ENCODE data around the gene LYZ.

LYZ gene

GRCh38 chr12:69396041-69396440 lies 47.9 kb downstream of the LYZ start:
- TF ChIP-seq CTCF (IDR thresholded peaks at IDR 0.05; ENCODE audit: low read length) (no peak), EZH2 (IDR thresholded peaks at IDR 0.05; ENCODE audit: borderline replicate concordance, low read length) (no peak)
- H3K4me3 ChIP-seq (ENCODE audit: low read depth, low read length, poor library complexity, severe bottlenecking), result no peak overlapping the region

DNA sequence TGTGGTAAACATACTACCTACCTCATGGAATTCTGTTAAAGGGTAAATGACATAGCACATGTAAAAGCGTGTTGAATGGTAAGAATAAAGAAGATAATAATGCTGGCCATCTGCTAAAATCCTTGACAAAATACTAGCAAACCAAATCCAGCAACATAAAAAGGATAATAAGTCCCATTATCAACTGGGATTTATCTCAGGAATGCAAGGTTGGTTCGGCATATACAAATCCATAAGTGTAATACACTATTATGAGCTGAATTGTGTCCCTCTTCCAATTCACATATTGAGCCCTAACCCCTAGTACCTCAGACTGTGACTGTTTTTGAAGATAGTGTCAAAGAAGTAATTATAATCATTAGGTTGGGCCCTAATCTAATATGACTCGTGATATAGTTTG lies 48.8 kb downstream of the LYZ start:
- H3K4me2 ChIP-seq (ENCODE audit: low read length), result no peak overlapping the region
- H3K4me3 ChIP-seq (ENCODE audit: low read depth, low read length, poor library complexity, severe bottlenecking), result no peak overlapping the region
- no peak overlapping the region for H2AFZ ChIP-seq (ENCODE audit: low read length)
- no peaks in the 10 kb centered on the region for H3K4me1 ChIP-seq (ENCODE audit: insufficient read depth, low read length, severe bottlenecking)
- no peaks in the 10 kb centered on the region for H3K9me2 ChIP-seq (ENCODE audit: low read depth, low read length)
- no peak overlapping the region for H3K9ac ChIP-seq (ENCODE audit: low read length)
- H3K9me3 ChIP-seq (ENCODE audit: low read length), result peaks cover 8% of the 10 kb centered on the region; the same call in 1 of the 2 replicates
- H3F3A ChIP-seq (ENCODE audit: insufficient read depth, low read length), result no peaks in the 10 kb centered on the region
- H4K20me1 ChIP-seq (ENCODE audit: insufficient read depth, low read length), result no peaks in the 10 kb centered on the region
- H3K27ac ChIP-seq (ENCODE audit: low read depth, low read length, poor library complexity, severe bottlenecking), result no peak overlapping the region
- H3K36me3 ChIP-seq (ENCODE audit: insufficient read depth, low read length), result peaks cover 42% of the 10 kb centered on the region
- TF ChIP-seq CTCF (IDR thresholded peaks at IDR 0.05; ENCODE audit: low read length) (no peak), EZH2 (IDR thresholded peaks at IDR 0.05; ENCODE audit: borderline replicate concordance, low read length) (no peak)
- no peaks in the 10 kb centered on the region for H3K79me2 ChIP-seq (ENCODE audit: insufficient read depth, low read length)
- no peaks in the 10 kb centered on the region for H3K27me3 ChIP-seq (ENCODE audit: insufficient read depth, low read length)

More at GRCh38 chr12:69396041-69396440, 47.9 kb downstream of the LYZ start:
- no peak overlapping the region for H3K4me2 ChIP-seq (ENCODE audit: low read length)
- H3K27me3 ChIP-seq (ENCODE audit: insufficient read depth, low read length), result no peaks in the 10 kb centered on the region
- no peaks in the 10 kb centered on the region for H3K4me1 ChIP-seq (ENCODE audit: insufficient read depth, low read length, severe bottlenecking)
- H3K9me2 ChIP-seq (ENCODE audit: low read depth, low read length), result no peaks in the 10 kb centered on the region
- H4K20me1 ChIP-seq (ENCODE audit: insufficient read depth, low read length), result no peaks in the 10 kb centered on the region
- H2AFZ ChIP-seq (ENCODE audit: low read length), result no peak overlapping the region
- peaks cover 52% of the 10 kb centered on the region for H3K36me3 ChIP-seq (ENCODE audit: insufficient read depth, low read length)
- H3K9ac ChIP-seq (ENCODE audit: low read length), result no peak overlapping the region
- peaks cover 8% of the 10 kb centered on the region; the same call in 1 of the 2 replicates for H3K9me3 ChIP-seq (ENCODE audit: low read length)
- H3K27ac ChIP-seq (ENCODE audit: low read depth, low read length, poor library complexity, severe bottlenecking), result no peak overlapping the region
- H3F3A ChIP-seq (ENCODE audit: insufficient read depth, low read length), result no peaks in the 10 kb centered on the region
- no peaks in the 10 kb centered on the region for H3K79me2 ChIP-seq (ENCODE audit: insufficient read depth, low read length)

DNA sequence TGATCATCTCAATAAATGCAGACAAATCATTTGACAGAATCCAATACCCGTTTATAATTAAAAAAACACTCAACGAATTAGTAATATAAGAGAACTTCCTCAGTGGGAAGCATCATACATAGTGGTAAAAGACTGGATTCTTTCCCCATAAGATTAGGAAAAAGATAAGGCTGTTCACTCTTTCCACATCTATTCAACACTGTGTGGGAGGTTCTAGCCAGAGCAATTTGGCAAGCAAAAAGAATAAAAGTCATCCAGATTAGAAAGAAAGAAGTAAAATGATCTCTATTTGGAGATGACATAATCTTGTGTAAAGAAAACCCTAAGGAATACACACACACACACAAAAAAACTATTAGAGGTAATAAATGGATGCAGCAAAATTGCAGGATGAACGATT lies 49.8 kb downstream of the LYZ start:
- H4K20me1 ChIP-seq (ENCODE audit: insufficient read depth, low read length), result no peaks in the 10 kb centered on the region
- H3K9me2 ChIP-seq (ENCODE audit: low read depth, low read length), result no peaks in the 10 kb centered on the region
- no peaks in the 10 kb centered on the region for H3K79me2 ChIP-seq (ENCODE audit: insufficient read depth, low read length)
- no peak overlapping the region for H3K4me2 ChIP-seq (ENCODE audit: low read length)
- H3K27ac ChIP-seq (ENCODE audit: low read depth, low read length, poor library complexity, severe bottlenecking), result no peak overlapping the region
- H3K4me3 ChIP-seq (ENCODE audit: low read depth, low read length, poor library complexity, severe bottlenecking), result no peak overlapping the region
- no peaks in the 10 kb centered on the region for H3K27me3 ChIP-seq (ENCODE audit: insufficient read depth, low read length)
- no peak for TF ChIP-seq CTCF (IDR thresholded peaks at IDR 0.05; ENCODE audit: low read length)
- no peak for TF ChIP-seq EZH2 (IDR thresholded peaks at IDR 0.05; ENCODE audit: borderline replicate concordance, low read length)
- H3K9ac ChIP-seq (ENCODE audit: low read length), result no peak overlapping the region
- H3K9me3 ChIP-seq (ENCODE audit: low read length), result peaks cover 8% of the 10 kb centered on the region; the same call in 1 of the 2 replicates
- no peaks in the 10 kb centered on the region for H3F3A ChIP-seq (ENCODE audit: insufficient read depth, low read length)
- H3K4me1 ChIP-seq (ENCODE audit: insufficient read depth, low read length, severe bottlenecking), result no peaks in the 10 kb centered on the region
- H3K36me3 ChIP-seq (ENCODE audit: insufficient read depth, low read length), result peaks cover 35% of the 10 kb centered on the region
- H2AFZ ChIP-seq (ENCODE audit: low read length), result no peak overlapping the region
